Panc1 (cell line): ENCODE results near the gene ATOH7. TPM values are rescaled to one million over a fixed set of nuclear protein-coding genes. Genes with fewer than 3 reads are reported as not detected.

Source experiments
- ATAC-seq: fragments of 200-7000 bp; cut with Tn5 transposase; 2 replicates; pipeline ENCODE4 v1.9.1; 2020; ENCODE audit warnings: mild to moderate bottlenecking, moderate library complexity
- BruUV-seq: library from RNA; stranded (reverse); fragments of 400-500 nt; replicated peaks from 2 replicates; lab custom pipeline; 2021; lab: Mats Ljungman, UMichigan
- CTCF ChIA-PET: fragments of 300-600 bp; sonication (Branson Sonifier 250); formaldehyde crosslinking; loops from one replicate; lab custom pipeline; 2022; ENCODE audit warnings: antibody characterized with exemption; lab: Charles Lee
- POLR2A ChIA-PET: fragments of 300-600 bp; sonication (Branson Sonifier 250); formaldehyde crosslinking; loops from one replicate; lab custom pipeline; 2022; ENCODE audit warnings: antibody characterized with exemption; lab: Charles Lee
- DNase-seq: peaks from one replicate; pipeline ENCODE4 v3.0.0-alpha.2; 2010; ENCODE audit warnings: low read depth, low spot score
- H3K27ac ChIP-seq: 2 replicates; pipeline ENCODE4 v1.5.1; 2011; ENCODE audit warnings: mild to moderate bottlenecking, low read length, inconsistent platforms
- H3K27me3 ChIP-seq: fragments of 200-500 bp; sonication (Bioruptor generic); 2 replicates; pipeline ENCODE4 v1.6.0; 2014; ENCODE audit warnings: low read length, inconsistent platforms; ENCODE audit not compliant: control insufficient read depth, insufficient read depth
- H3K36me3 ChIP-seq: fragments of 200-500 bp; sonication (Bioruptor generic); 2 replicates; pipeline ENCODE4 v1.5.1; 2014; ENCODE audit warnings: inconsistent platforms, mild to moderate bottlenecking, low read length, moderate library complexity; ENCODE audit not compliant: control insufficient read depth, insufficient read depth
- H3K4me1 ChIP-seq: 2 replicates; pipeline ENCODE4 v1.5.1; 2011; ENCODE audit warnings: inconsistent platforms, mild to moderate bottlenecking, low read length, moderate library complexity; ENCODE audit not compliant: control insufficient read depth, insufficient read depth
- H3K4me3 ChIP-seq, 2 experiments: 2 replicates each; pipeline ENCODE4 v1.5.1; 2011 to 2012; ENCODE audit warnings: low read depth in 2 of 2, low read length in 2 of 2, mild to moderate bottlenecking in 2 of 2, inconsistent platforms in 1 of 2, moderate library complexity in 1 of 2
- H3K9me3 ChIP-seq: fragments of 200-500 bp; sonication (Bioruptor generic); 2 replicates; pipeline ENCODE4 v1.5.1; 2014; ENCODE audit warnings: low read depth, mild to moderate bottlenecking, inconsistent platforms, low read length, moderate library complexity; ENCODE audit not compliant: control insufficient read depth, insufficient read depth
- CTCF ChIP-seq: fragments of 450-650 bp; IDR thresholded peaks from 2 replicates; pipeline ENCODE4 v1.5.1; 2017; ENCODE audit warnings: mild to moderate bottlenecking
- POLR2AphosphoS5 ChIP-seq: IDR thresholded peaks from 2 replicates; pipeline ENCODE4 v1.6.1; 2012; ENCODE audit warnings: mild to moderate bottlenecking, low read depth, low read length, moderate library complexity
- SIN3A ChIP-seq: IDR thresholded peaks from 2 replicates; pipeline ENCODE4 v1.6.1; 2012; ENCODE audit warnings: low read depth, mild to moderate bottlenecking, low read length, moderate library complexity, borderline replicate concordance; ENCODE audit not compliant: insufficient read depth
- TCF7L2 ChIP-seq: IDR thresholded peaks from 2 replicates; pipeline ENCODE4 v1.6.1; 2011; ENCODE audit warnings: mild to moderate bottlenecking, low read depth, low read length, inconsistent platforms
- in situ Hi-C: cut with HindIII; loops from 2 replicates; pipeline ENCODE4 v1.10.0; 2016; ENCODE audit warnings: low sequenced_read_pairs, low pct_unique_long_range_greater_than_20kb
- intact Hi-C: fragments of 100-400 bp; cut with micrococcal nuclease; formaldehyde crosslinking; loops from one replicate; pipeline ENCODE4 v1.10.0; 2022; ENCODE audit not compliant: unreplicated experiment
- total RNA-seq: library from RNA; stranded (reverse); gene quantifications from one replicate; pipeline ENCODE4 v1.2.1, GENCODE V29; 2021; ENCODE audit not compliant: unreplicated experiment
- TF ChIP-seq, protein P1 (sequence below), 2 experiments: IDR thresholded peaks; 2 replicates each; pipeline ENCODE4 v1.6.1; 2011 to 2012; ENCODE audit warnings: low read depth in 2 of 2, control low read depth in 1 of 2, low read length in 1 of 2, mild to moderate bottlenecking in 1 of 2, moderate library complexity in 1 of 2; ENCODE audit not compliant: insufficient read depth in 1 of 2

Gene ATOH7
- total RNA-seq, 1 experiment from 2014 or later, result 0.28 TPM

GRCh38 chr10:68192113-68192512, 39.8 kb downstream of the ATOH7 start:
- H3K4me1 ChIP-seq, result no peaks in the 10 kb centered on the region
- DNase-seq, result no peak
- in situ Hi-C loops, result no loop called here
- POLR2A ChIA-PET, result no interaction called here
- TF ChIP-seq SIN3A (no peak), POLR2AphosphoS5 (no peak), TCF7L2 (no peak), CTCF (no peak)
- TF ChIP-seq, protein P1, sequence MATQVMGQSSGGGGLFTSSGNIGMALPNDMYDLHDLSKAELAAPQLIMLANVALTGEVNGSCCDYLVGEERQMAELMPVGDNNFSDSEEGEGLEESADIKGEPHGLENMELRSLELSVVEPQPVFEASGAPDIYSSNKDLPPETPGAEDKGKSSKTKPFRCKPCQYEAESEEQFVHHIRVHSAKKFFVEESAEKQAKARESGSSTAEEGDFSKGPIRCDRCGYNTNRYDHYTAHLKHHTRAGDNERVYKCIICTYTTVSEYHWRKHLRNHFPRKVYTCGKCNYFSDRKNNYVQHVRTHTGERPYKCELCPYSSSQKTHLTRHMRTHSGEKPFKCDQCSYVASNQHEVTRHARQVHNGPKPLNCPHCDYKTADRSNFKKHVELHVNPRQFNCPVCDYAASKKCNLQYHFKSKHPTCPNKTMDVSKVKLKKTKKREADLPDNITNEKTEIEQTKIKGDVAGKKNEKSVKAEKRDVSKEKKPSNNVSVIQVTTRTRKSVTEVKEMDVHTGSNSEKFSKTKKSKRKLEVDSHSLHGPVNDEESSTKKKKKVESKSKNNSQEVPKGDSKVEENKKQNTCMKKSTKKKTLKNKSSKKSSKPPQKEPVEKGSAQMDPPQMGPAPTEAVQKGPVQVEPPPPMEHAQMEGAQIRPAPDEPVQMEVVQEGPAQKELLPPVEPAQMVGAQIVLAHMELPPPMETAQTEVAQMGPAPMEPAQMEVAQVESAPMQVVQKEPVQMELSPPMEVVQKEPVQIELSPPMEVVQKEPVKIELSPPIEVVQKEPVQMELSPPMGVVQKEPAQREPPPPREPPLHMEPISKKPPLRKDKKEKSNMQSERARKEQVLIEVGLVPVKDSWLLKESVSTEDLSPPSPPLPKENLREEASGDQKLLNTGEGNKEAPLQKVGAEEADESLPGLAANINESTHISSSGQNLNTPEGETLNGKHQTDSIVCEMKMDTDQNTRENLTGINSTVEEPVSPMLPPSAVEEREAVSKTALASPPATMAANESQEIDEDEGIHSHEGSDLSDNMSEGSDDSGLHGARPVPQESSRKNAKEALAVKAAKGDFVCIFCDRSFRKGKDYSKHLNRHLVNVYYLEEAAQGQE (IDR thresholded peaks at IDR 0.05; ENCODE audit: insufficient read depth in 1 of 2, low read depth in 2 of 2, low read length in 1 of 2), result no peak
- no peak for ATAC-seq
- no peaks in the 10 kb centered on the region for H3K27me3 ChIP-seq
- CTCF ChIA-PET, result no interaction called here
- intact Hi-C loops, result no loop called here
- H3K4me3 ChIP-seq, result no peak overlapping the region
- BruUV-seq, result no TSS peak
- H3K36me3 ChIP-seq, result peaks cover 5% of the 10 kb centered on the region; the same call in 1 of the 2 replicates
- no peaks in the 10 kb centered on the region; the same call in 1 of the 2 replicates for H3K9me3 ChIP-seq
- H3K27ac ChIP-seq, result no peak overlapping the region; the same call in 1 of the 2 replicates

- no peak for TF ChIP-seq TCF7L2
- TF ChIP-seq, protein P1 (IDR thresholded peaks at IDR 0.05; ENCODE audit: insufficient read depth in 1 of 2, low read depth in 2 of 2, low read length in 1 of 2), result no peak
- TF ChIP-seq CTCF, result no peak
- TF ChIP-seq SIN3A, result no peak
- TF ChIP-seq POLR2AphosphoS5, result no peak
- in situ Hi-C loops, result no loop called here
- Histone ChIP-seq H3K27me3 (no peaks in the 10 kb centered on the region), H3K36me3 (no peaks in the 10 kb centered on the region), H3K27ac (no peak overlapping the region), H3K4me3 (no peak overlapping the region), H3K9me3 (no peaks in the 10 kb centered on the region; the same call in 1 of the 2 replicates), H3K4me1 (no peaks in the 10 kb centered on the region)
- ATAC-seq (no peak), DNase-seq (no peak)
- POLR2A ChIA-PET, result no interaction called here
- CTCF ChIA-PET, result interaction anchor here (0.6 kb wide), 1 partner anchor 19 kb away, joined by 4 read pairs; no protein-coding TSS in a partner anchor
- intact Hi-C loops, result no loop called here
- BruUV-seq, result no TSS peak
Observed at GRCh38 chr10:68188835-68189234, 43.1 kb downstream of the ATOH7 start.
